ENCODE measurements around the gene SCLY. TPM values are rescaled to one million over a fixed set of nuclear protein-coding genes. Genes with fewer than 3 reads are reported as not detected.
A peak's percentile ranks its signal among the peaks of the same experiment; 100 is the strongest.

The SCLY gene
- total RNA-seq, 1 experiment from 2014 or later: 68.4 TPM

- TF ChIP-seq PRDM15 (CRISPR knock-in tag; IDR thresholded peaks at IDR 0.05): peak; percentile 25; the same call in 1 of the 2 replicates
- no peak for TF ChIP-seq ZNF416 (CRISPR knock-in tag; IDR thresholded peaks at IDR 0.05)
- TF ChIP-seq JAZF1 (CRISPR knock-in tag; IDR thresholded peaks at IDR 0.05): no peak
- no peak for TF ChIP-seq AR (CRISPR knock-in tag; IDR thresholded peaks at IDR 0.05)
- TF ChIP-seq MAX (CRISPR knock-in tag; IDR thresholded peaks at IDR 0.05): peak; percentile 87
- peak; percentile 70 for TF ChIP-seq USF2 (CRISPR knock-in tag; IDR thresholded peaks at IDR 0.05)
- peak; percentile 27; the same call in 1 of the 2 replicates for TF ChIP-seq TEAD1 (CRISPR knock-in tag; IDR thresholded peaks at IDR 0.05)
- TF ChIP-seq FOXJ3 (CRISPR knock-in tag; IDR thresholded peaks at IDR 0.05; ENCODE audit: borderline replicate concordance): no peak
- no peak for TF ChIP-seq RELA (CRISPR knock-in tag; IDR thresholded peaks at IDR 0.05; ENCODE audit: borderline replicate concordance)
- 0 out of 2 replicates have a peak, but pooled peaks have one; percentile 16 for TF ChIP-seq FOXP1 (CRISPR knock-in tag; IDR thresholded peaks at IDR 0.05; ENCODE audit: borderline replicate concordance)
- no peak for TF ChIP-seq CBFB (CRISPR knock-in tag; IDR thresholded peaks at IDR 0.05; ENCODE audit: low read depth)
- no peak for TF ChIP-seq ETV6 (CRISPR knock-in tag; IDR thresholded peaks at IDR 0.05)
- peak; percentile 69; the same call in 1 of the 2 replicates for TF ChIP-seq PREB (CRISPR knock-in tag; IDR thresholded peaks at IDR 0.05; ENCODE audit: borderline replicate concordance)
- TF ChIP-seq TCF7 (CRISPR knock-in tag; IDR thresholded peaks at IDR 0.05; ENCODE audit: low read depth): no peak
- TF ChIP-seq SMAD3 (CRISPR knock-in tag; IDR thresholded peaks at IDR 0.05; ENCODE audit: borderline replicate concordance): no peak
- TF ChIP-seq ZNF512 (CRISPR knock-in tag; IDR thresholded peaks at IDR 0.05; ENCODE audit: borderline replicate concordance): no peak
- no peak for TF ChIP-seq ZNF423 (CRISPR knock-in tag; IDR thresholded peaks at IDR 0.05)
- TF ChIP-seq OVOL2 (CRISPR knock-in tag; IDR thresholded peaks at IDR 0.05; ENCODE audit: borderline replicate concordance): no peak
Observed at GRCh38 chr2:238061315-238062202, 758 bp downstream of the SCLY start (continued).
